Fibroblast of lung (primary cell): Measurements from ENCODE around the gene DNAJC10. TPM values are rescaled to one million over a fixed set of nuclear protein-coding genes. Genes with fewer than 3 reads are reported as not detected.
A peak's percentile ranks its signal among the peaks of the same experiment; 100 is the strongest.

ENCODE experiments used
- DNase-seq, 2 donors: peaks; one replicate each; pipeline versions ENCODE4 v3.0.0 to v3.0.0-alpha.2; 2010; ENCODE audit warnings: low read depth in 2 of 2
- H2AFZ ChIP-seq: 2 replicates; pipeline ENCODE4 v1.5.1; 2012; ENCODE audit warnings: low read length, control low read depth, inconsistent platforms
- H3K27ac ChIP-seq: 2 replicates; pipeline ENCODE4 v1.5.1; 2011; ENCODE audit warnings: low read length, control low read depth; ENCODE audit not compliant: insufficient read depth
- H3K27me3 ChIP-seq: 2 replicates; pipeline ENCODE4 v1.5.1; 2011; ENCODE audit warnings: mild to moderate bottlenecking, low read length; ENCODE audit not compliant: control insufficient read depth, insufficient read depth
- H3K36me3 ChIP-seq: 2 replicates; pipeline ENCODE4 v1.5.1; 2011; ENCODE audit warnings: low read length; ENCODE audit not compliant: control insufficient read depth, insufficient read depth
- H3K4me1 ChIP-seq: 2 replicates; pipeline ENCODE4 v1.5.1; 2011; ENCODE audit warnings: low read length; ENCODE audit not compliant: control insufficient read depth, insufficient read depth; ENCODE audit errors: extremely low read depth
- H3K4me2 ChIP-seq: 2 replicates; pipeline ENCODE4 v1.5.1; 2011; ENCODE audit warnings: low read length, control low read depth; ENCODE audit not compliant: insufficient read depth; ENCODE audit errors: extremely low read depth
- H3K4me3 ChIP-seq, 4 experiments: fragments of 200-600 bp in 1 of 4; sonication (generic) in 1 of 4; replicated peaks in 1 of 4; 2 replicates each; pipeline ENCODE4 v1.5.1; 2011 to 2016; ENCODE audit warnings: low read length in 4 of 4, low read depth in 3 of 4, mild to moderate bottlenecking in 3 of 4, control low read depth in 2 of 4, inconsistent platforms in 1 of 4, mixed read lengths in 1 of 4; ENCODE audit not compliant: insufficient read depth in 1 of 4; ENCODE audit errors: control extremely low read depth in 1 of 4
- H3K79me2 ChIP-seq: 2 replicates; pipeline ENCODE4 v1.5.1; 2012; ENCODE audit warnings: mild to moderate bottlenecking, low read length, inconsistent platforms; ENCODE audit not compliant: control insufficient read depth, insufficient read depth
- H3K9ac ChIP-seq: 2 replicates; pipeline ENCODE4 v1.5.1; 2011; ENCODE audit warnings: mild to moderate bottlenecking, low read length, control low read depth; ENCODE audit not compliant: insufficient read depth
- H3K9me3 ChIP-seq: 2 replicates; pipeline ENCODE4 v1.5.1; 2012; ENCODE audit warnings: low read depth, low read length; ENCODE audit not compliant: control insufficient read depth, insufficient read depth
- H4K20me1 ChIP-seq: 2 replicates; pipeline ENCODE4 v1.5.1; 2011; ENCODE audit warnings: low read length; ENCODE audit not compliant: control insufficient read depth, insufficient read depth; ENCODE audit errors: extremely low read depth
- EZH2 ChIP-seq: IDR thresholded peaks from 2 replicates; pipeline ENCODE4 v1.5.1; 2012; ENCODE audit warnings: low read length, control low read depth, mild to moderate bottlenecking; ENCODE audit errors: missing control alignments
- polyA plus RNA-seq, 2 donors: library from polyadenylated mRNA; depleted of rRNA in 1 of 2; stranded (reverse) in 1 of 2; unstranded in 1 of 2; fragments of >200 nt; gene quantifications; 2 replicates each; pipeline ENCODE4 v1.2.1, GENCODE V29; 2011 to 2012; ENCODE audit warnings: missing spikeins in 1 of 2
- total RNA-seq: library from RNA; depleted of rRNA; stranded (reverse); fragments of >200 nt; gene quantifications from 2 replicates; pipeline ENCODE4 v1.2.1, GENCODE V29; 2014
- TF ChIP-seq, protein P1 (sequence below), 2 donors: IDR thresholded peaks in 1 of 2; conservative IDR thresholded peaks in 1 of 2; 1 replicate in 1 of 2; 2 replicates in 1 of 2; pipeline ENCODE4 v1.5.1; 2011 to 2012; ENCODE audit warnings: low read length in 2 of 2, control low read depth in 1 of 2, inconsistent platforms in 1 of 2, low read depth in 1 of 2, mild to moderate bottlenecking in 1 of 2

DNAJC10 gene
- total and polyA plus RNA-seq, 2 donors (not counting 1 experiment from before 2014, with no cell fraction given) = 86.7 to 102 TPM

- DNase-seq = no peak
- no peaks in the 10 kb centered on the region for H3K36me3 ChIP-seq
- peaks cover 11% of the 10 kb centered on the region for H3K79me2 ChIP-seq
- H2AFZ ChIP-seq = peak overlapping the region; percentile 98
- H3K4me1 ChIP-seq = peaks cover 4% of the 10 kb centered on the region
- no peak for TF ChIP-seq EZH2
- TF ChIP-seq, protein P1, sequence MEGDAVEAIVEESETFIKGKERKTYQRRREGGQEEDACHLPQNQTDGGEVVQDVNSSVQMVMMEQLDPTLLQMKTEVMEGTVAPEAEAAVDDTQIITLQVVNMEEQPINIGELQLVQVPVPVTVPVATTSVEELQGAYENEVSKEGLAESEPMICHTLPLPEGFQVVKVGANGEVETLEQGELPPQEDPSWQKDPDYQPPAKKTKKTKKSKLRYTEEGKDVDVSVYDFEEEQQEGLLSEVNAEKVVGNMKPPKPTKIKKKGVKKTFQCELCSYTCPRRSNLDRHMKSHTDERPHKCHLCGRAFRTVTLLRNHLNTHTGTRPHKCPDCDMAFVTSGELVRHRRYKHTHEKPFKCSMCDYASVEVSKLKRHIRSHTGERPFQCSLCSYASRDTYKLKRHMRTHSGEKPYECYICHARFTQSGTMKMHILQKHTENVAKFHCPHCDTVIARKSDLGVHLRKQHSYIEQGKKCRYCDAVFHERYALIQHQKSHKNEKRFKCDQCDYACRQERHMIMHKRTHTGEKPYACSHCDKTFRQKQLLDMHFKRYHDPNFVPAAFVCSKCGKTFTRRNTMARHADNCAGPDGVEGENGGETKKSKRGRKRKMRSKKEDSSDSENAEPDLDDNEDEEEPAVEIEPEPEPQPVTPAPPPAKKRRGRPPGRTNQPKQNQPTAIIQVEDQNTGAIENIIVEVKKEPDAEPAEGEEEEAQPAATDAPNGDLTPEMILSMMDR (conservative IDR thresholded peaks at IDR 0.05 in 1 of 2, IDR thresholded peaks at IDR 0.05 in 1 of 2; ENCODE audit: low read depth in 1 of 2, low read length in 2 of 2) = no peak
- peak overlapping the region; percentile 88 for H3K9ac ChIP-seq
- peak overlapping the region; percentile 92 for H3K4me2 ChIP-seq
- H3K27ac ChIP-seq = peak overlapping the region; percentile 87
- no peaks in the 10 kb centered on the region for H3K27me3 ChIP-seq
- no peaks in the 10 kb centered on the region for H3K9me3 ChIP-seq
- H4K20me1 ChIP-seq = no peaks in the 10 kb centered on the region
- peak overlapping the region; percentile 93 to 99 (median 97) for H3K4me3 ChIP-seq
Observed at GRCh38 chr2:182716650-182716979, 558 bp downstream of the DNAJC10 start.

- no peaks in the 10 kb centered on the region for H4K20me1 ChIP-seq
- peak overlapping the region; percentile 23 for H2AFZ ChIP-seq
- H3K79me2 ChIP-seq = peaks cover 11% of the 10 kb centered on the region
- TF ChIP-seq EZH2 = no peak
- TF ChIP-seq, protein P1 (conservative IDR thresholded peaks at IDR 0.05 in 1 of 2, IDR thresholded peaks at IDR 0.05 in 1 of 2; ENCODE audit: low read depth in 1 of 2, low read length in 2 of 2) = no peak
- H3K9ac ChIP-seq = no peak overlapping the region
- peak overlapping the region; percentile 92 for H3K4me2 ChIP-seq
- H3K27ac ChIP-seq = no peak overlapping the region
- H3K4me3 ChIP-seq = peak overlapping the region; percentile 93 to 99 (median 97)
- no peaks in the 10 kb centered on the region for H3K9me3 ChIP-seq
- H3K36me3 ChIP-seq = no peaks in the 10 kb centered on the region
- H3K4me1 ChIP-seq = peaks cover 4% of the 10 kb centered on the region
- no peak for DNase-seq
- no peaks in the 10 kb centered on the region for H3K27me3 ChIP-seq
Observed at GRCh38 chr2:182717416-182717815, 1.4 kb downstream of the DNAJC10 start.

GRCh38 chr2:182717816-182718215 is 1.8 kb downstream of the DNAJC10 start:
- no peak for DNase-seq
- Histone ChIP-seq H2AFZ (no peak overlapping the region), H3K9me3 (no peaks in the 10 kb centered on the region), H3K9ac (no peak overlapping the region), H3K27ac (no peak overlapping the region), H3K79me2 (peaks cover 11% of the 10 kb centered on the region), H3K4me3 (peak overlapping the region in 3 of 4 experiments; percentile 93 to 99 (median 95)), H3K27me3 (no peaks in the 10 kb centered on the region), H3K36me3 (no peaks in the 10 kb centered on the region), H3K4me1 (peaks cover 4% of the 10 kb centered on the region), H4K20me1 (no peaks in the 10 kb centered on the region), H3K4me2 (peak overlapping the region; percentile 92)
- no peak for TF ChIP-seq EZH2
- TF ChIP-seq, protein P1 (conservative IDR thresholded peaks at IDR 0.05 in 1 of 2, IDR thresholded peaks at IDR 0.05 in 1 of 2; ENCODE audit: low read depth in 1 of 2, low read length in 2 of 2) = no peak
